Brain microvascular endothelial cell (primary cell): ENCODE measurements around the gene CCDC89.

Experiments used
- DNase-seq: peaks from one replicate; pipeline ENCODE4 v3.0.0-alpha.2; 2020
- H3K27ac ChIP-seq: fragments of 250-450 bp; sonication (Bioruptor Pico); 2 replicates; pipeline ENCODE4 v1.5.1; 2020; ENCODE audit warnings: mild to moderate bottlenecking, moderate library complexity
- H3K27me3 ChIP-seq: fragments of 250-450 bp; sonication (Bioruptor Pico); replicated peaks from 2 replicates; pipeline ENCODE4 v1.5.1; 2020; ENCODE audit warnings: mild to moderate bottlenecking
- H3K36me3 ChIP-seq: fragments of 250-450 bp; sonication (Bioruptor Pico); replicated peaks from 2 replicates; pipeline ENCODE4 v1.5.1; 2020; ENCODE audit warnings: mild to moderate bottlenecking
- H3K4me3 ChIP-seq: 2 replicates; pipeline ENCODE4 v1.5.1; 2011; ENCODE audit warnings: low read depth, mild to moderate bottlenecking, control low read depth, low read length, moderate library complexity
- CTCF ChIP-seq: IDR thresholded peaks from 2 replicates; pipeline ENCODE4 v1.5.1; 2011; ENCODE audit warnings: low read depth, mild to moderate bottlenecking, moderate library complexity, low read length, control low read depth, inconsistent platforms; ENCODE audit errors: missing control alignments
- in situ Hi-C: cut with HindIII; loops from 2 replicates; pipeline ENCODE4 v1.10.0; 2017; ENCODE audit warnings: low sequenced_read_pairs, low pct_ligation_motif_present

CCDC89 gene

DNA sequence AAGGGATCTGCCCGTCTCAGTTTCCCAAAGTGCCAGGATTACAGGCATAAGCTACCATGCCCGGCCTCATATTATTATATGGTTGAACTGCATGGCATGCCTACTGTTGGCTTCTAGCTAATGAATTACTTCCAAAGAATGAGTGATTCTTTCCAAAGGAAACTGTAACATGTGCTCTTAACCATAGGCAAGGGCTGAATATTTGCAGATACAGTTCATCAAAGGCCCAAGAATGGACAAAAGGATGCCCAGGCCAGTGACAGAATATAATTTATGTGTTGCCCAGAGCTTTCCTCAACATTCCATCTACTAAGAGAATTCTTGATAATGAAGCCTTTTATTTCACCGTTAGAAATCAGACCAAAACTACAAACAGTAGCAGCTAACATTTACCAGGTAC lies 27.0 kb upstream of the CCDC89 start:
- Histone ChIP-seq H3K4me3 (no peak overlapping the region), H3K27ac (no peak overlapping the region), H3K27me3 (no peaks in the 10 kb centered on the region), H3K36me3 (no peaks in the 10 kb centered on the region)
- DNase-seq, result no peak
- no peak for TF ChIP-seq CTCF
- in situ Hi-C loops, result no loop called here

DNA sequence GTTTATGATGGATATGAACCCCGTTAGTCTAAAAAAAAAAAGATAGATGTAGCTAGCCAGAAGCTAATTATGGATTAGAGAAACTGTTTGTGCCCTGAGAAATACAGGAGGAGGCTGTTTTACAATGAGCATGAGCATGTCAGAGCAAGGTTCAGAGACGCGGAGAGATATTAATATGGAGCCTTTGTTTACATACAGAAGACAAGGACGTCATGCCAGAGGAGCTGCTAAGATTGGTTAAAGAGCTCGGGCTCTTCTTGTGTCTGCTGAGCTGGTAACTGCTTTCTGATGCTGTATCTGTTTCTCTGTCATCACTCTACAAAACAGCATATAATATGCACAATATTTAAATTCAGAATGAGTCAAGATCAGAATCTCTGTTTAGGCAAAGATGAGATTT lies 24.9 kb upstream of the CCDC89 start:
- Histone ChIP-seq H3K27me3 (no peaks in the 10 kb centered on the region), H3K4me3 (no peak overlapping the region), H3K36me3 (no peaks in the 10 kb centered on the region), H3K27ac (no peak overlapping the region)
- in situ Hi-C loops, result no loop called here
- no peak for DNase-seq
- TF ChIP-seq CTCF, result no peak

DNA sequence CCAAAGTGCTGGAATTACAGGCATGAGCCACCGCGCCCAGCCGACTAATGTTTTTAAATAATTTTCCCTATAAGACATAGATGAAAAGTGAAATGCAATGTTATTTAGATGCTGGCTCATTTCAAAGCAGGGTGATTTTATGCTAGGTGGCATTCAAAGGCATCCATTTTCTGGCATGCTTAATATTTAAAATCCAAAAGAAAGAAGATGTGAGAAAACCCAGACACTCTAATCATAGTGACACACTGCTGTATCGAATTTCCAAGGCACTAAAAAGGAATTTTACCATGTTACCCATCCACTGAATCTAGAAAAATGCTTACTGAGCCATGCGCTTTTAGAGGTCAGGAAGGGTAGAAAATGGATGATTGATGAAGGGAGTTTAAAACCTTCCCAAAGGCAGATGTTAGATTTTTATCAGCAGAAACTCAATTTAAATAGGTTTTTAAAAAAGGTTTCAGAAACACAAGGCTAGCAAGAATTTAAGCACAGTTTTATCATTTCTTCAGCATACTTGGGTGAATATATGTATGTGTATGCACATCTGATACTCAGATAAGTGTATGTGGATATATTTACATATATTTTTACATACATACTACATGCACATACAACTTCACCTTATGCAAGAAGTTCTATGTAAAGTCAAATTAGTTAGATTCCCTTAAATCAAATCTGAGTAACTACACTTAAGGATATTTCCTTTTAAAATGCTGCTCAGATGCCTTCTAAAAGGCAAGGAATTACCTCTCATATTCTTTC lies 24.1 kb upstream of the CCDC89 start:
- Histone ChIP-seq H3K36me3 (no peaks in the 10 kb centered on the region), H3K27ac (no peak overlapping the region), H3K27me3 (no peaks in the 10 kb centered on the region), H3K4me3 (no peak overlapping the region)
- in situ Hi-C loops, result no loop called here
- TF ChIP-seq CTCF, result no peak
- no peak for DNase-seq

DNA sequence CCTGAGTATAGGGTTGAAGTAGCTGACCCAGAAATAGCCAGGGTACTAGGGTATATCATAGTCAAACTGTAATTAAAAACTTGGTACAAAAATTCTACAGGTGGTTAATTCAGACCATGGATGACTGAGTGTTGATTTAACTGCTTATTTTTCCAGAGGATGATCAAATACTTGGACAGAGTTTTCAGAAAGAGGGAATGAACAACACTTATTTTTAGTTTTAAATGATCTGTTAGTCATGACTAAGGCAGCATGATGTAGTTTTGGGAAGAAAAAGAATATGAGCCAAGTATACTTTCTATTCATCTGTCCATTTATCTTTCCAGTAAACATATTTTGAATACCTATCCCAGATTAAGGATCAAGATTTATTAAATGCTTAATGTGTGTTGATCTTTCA lies 19.8 kb upstream of the CCDC89 start:
- H3K36me3 ChIP-seq, result no peaks in the 10 kb centered on the region
- no peak overlapping the region for H3K4me3 ChIP-seq
- H3K27me3 ChIP-seq, result no peaks in the 10 kb centered on the region
- in situ Hi-C loops, result no loop called here
- no peak for TF ChIP-seq CTCF
- DNase-seq, result no peak
- no peak overlapping the region for H3K27ac ChIP-seq

- in situ Hi-C loops, result no loop called here
- Histone ChIP-seq H3K27ac (no peak overlapping the region), H3K27me3 (no peaks in the 10 kb centered on the region), H3K36me3 (no peaks in the 10 kb centered on the region), H3K4me3 (no peak overlapping the region)
- no peak for DNase-seq
- TF ChIP-seq CTCF, result no peak
Observed at GRCh38 chr11:85704967-85705366, 19.0 kb upstream of the CCDC89 start.
